IMR-90 (cell line): Measurements from ENCODE around the gene AP4S1. TPM values are rescaled to one million over a fixed set of nuclear protein-coding genes. Genes with fewer than 3 reads are reported as not detected.

Source experiments
- ATAC-seq: fragments of 200-7000 bp; cut with Tn5 transposase; 2 replicates; pipeline ENCODE4 v1.9.1; 2020; ENCODE audit warnings: low read depth, mild to moderate bottlenecking, moderate library complexity
- BruUV-seq: library from RNA; stranded (reverse); fragments of 400-500 nt; replicated peaks from 2 replicates; lab custom pipeline; 2021; lab: Mats Ljungman, UMichigan
- CTCF ChIA-PET: fragments of 300-600 bp; formaldehyde crosslinking; extraction: SDS; loops from one replicate; lab custom pipeline; 2021; ENCODE audit warnings: antibody characterized with exemption; lab: Yijun Ruan, JAX
- POLR2A ChIA-PET: fragments of 300-600 bp; sonication (Branson Sonifier 250); formaldehyde crosslinking; loops from one replicate; lab custom pipeline; 2022; ENCODE audit warnings: antibody characterized with exemption; ENCODE audit not compliant: unreplicated experiment; lab: Charles Lee
- DNase-seq: peaks from one replicate; pipeline ENCODE4 v3.0.0; 2013
- H2AFZ ChIP-seq: replicated peaks from 2 replicates; pipeline ENCODE3; 2013; ENCODE audit warnings: low read length, mild to moderate bottlenecking; ENCODE audit not compliant: poor library complexity
- H2AK5ac ChIP-seq: 2 replicates; pipeline ENCODE4 v1.6.1; 2013; ENCODE audit warnings: low read depth, low read length, inconsistent platforms
- H2AK9ac ChIP-seq: replicated peaks from 2 replicates; pipeline ENCODE3; 2013; ENCODE audit warnings: mild to moderate bottlenecking, low read depth, low read length, moderate library complexity; ENCODE audit not compliant: poor library complexity
- H2BK120ac ChIP-seq: 2 replicates; pipeline ENCODE4 v1.6.1; 2013; ENCODE audit warnings: low read depth, low read length, inconsistent platforms
- H2BK15ac ChIP-seq: 3 replicates; pipeline ENCODE4 v1.6.1; 2013; ENCODE audit warnings: low read depth, low read length, inconsistent platforms
- H2BK20ac ChIP-seq: 2 replicates; pipeline ENCODE4 v1.6.1; 2013; ENCODE audit warnings: low read depth, mild to moderate bottlenecking, inconsistent platforms, low read length, moderate library complexity
- H2BK5ac ChIP-seq: 2 replicates; pipeline ENCODE4 v1.6.1; 2013; ENCODE audit warnings: mild to moderate bottlenecking, low read depth, low read length, inconsistent platforms; ENCODE audit not compliant: poor library complexity, severe bottlenecking
- H3K14ac ChIP-seq: replicated peaks from 2 replicates; pipeline ENCODE4 v1.6.1; 2013; ENCODE audit warnings: low read depth, low read length, inconsistent platforms
- H3K18ac ChIP-seq: 2 replicates; pipeline ENCODE4 v1.6.1; 2013; ENCODE audit warnings: low read depth, low read length, control low read depth
- H3K23ac ChIP-seq: 2 replicates; pipeline ENCODE4 v1.6.1; 2013; ENCODE audit warnings: low read depth, low read length, inconsistent platforms
- H3K27ac ChIP-seq: 2 replicates; pipeline ENCODE4 v1.5.1; 2013; ENCODE audit warnings: mild to moderate bottlenecking, control low read depth, low read length; ENCODE audit not compliant: insufficient read depth
- H3K27me3 ChIP-seq: 2 replicates; pipeline ENCODE4 v1.6.1; 2013; ENCODE audit warnings: low read length; ENCODE audit not compliant: control insufficient read depth, insufficient read depth
- H3K36me3 ChIP-seq: 2 replicates; pipeline ENCODE4 v1.6.1; 2013; ENCODE audit warnings: low read length, mixed read lengths; ENCODE audit not compliant: control insufficient read depth, insufficient read depth
- H3K4ac ChIP-seq: 2 replicates; pipeline ENCODE4 v1.6.1; 2013; ENCODE audit warnings: low read depth, low read length, inconsistent platforms
- H3K4me1 ChIP-seq: 2 replicates; pipeline ENCODE4 v1.6.1; 2013; ENCODE audit warnings: low read length, mixed read lengths; ENCODE audit not compliant: control insufficient read depth, insufficient read depth
- H3K4me2 ChIP-seq: 2 replicates; pipeline ENCODE4 v1.6.1; 2013; ENCODE audit warnings: low read depth, mild to moderate bottlenecking, control low read depth, low read length, moderate library complexity
- H3K4me3 ChIP-seq: 2 replicates; pipeline ENCODE4 v1.5.1; 2013; ENCODE audit warnings: low read depth, mild to moderate bottlenecking, control low read depth, low read length, moderate library complexity; ENCODE audit not compliant: insufficient read depth
- H3K56ac ChIP-seq: 2 replicates; pipeline ENCODE4 v1.6.1; 2013; ENCODE audit warnings: low read length, inconsistent platforms; ENCODE audit not compliant: insufficient read depth; ENCODE audit errors: extremely low read depth
- H3K79me1 ChIP-seq, 2 experiments: 2 replicates each; pipeline ENCODE4 v1.6.1; 2013; ENCODE audit warnings: low read length in 2 of 2, inconsistent platforms in 1 of 2, low read depth in 1 of 2
- H3K9ac ChIP-seq: 2 replicates; pipeline ENCODE4 v1.6.1; 2013; ENCODE audit warnings: low read depth, low read length, control low read depth
- H3K9me1 ChIP-seq: 2 replicates; pipeline ENCODE4 v1.6.1; 2013; ENCODE audit warnings: low read length, inconsistent platforms; ENCODE audit not compliant: insufficient read depth
- H3K9me3 ChIP-seq: 2 replicates; pipeline ENCODE4 v1.6.1; 2013; ENCODE audit warnings: low read length; ENCODE audit not compliant: control insufficient read depth, insufficient read depth
- H4K20me1 ChIP-seq: 2 replicates; pipeline ENCODE4 v1.6.1; 2013; ENCODE audit warnings: low read length, inconsistent platforms; ENCODE audit not compliant: insufficient read depth
- H4K5ac ChIP-seq: 2 replicates; pipeline ENCODE4 v1.6.1; 2013; ENCODE audit warnings: mild to moderate bottlenecking, low read depth, low read length, control low read depth
- H4K8ac ChIP-seq, 2 experiments: 2 replicates each; pipeline ENCODE4 v1.6.1; 2013; ENCODE audit warnings: low read depth in 2 of 2, low read length in 2 of 2, control low read depth in 1 of 2, inconsistent platforms in 1 of 2
- H4K91ac ChIP-seq: 2 replicates; pipeline ENCODE4 v1.6.1; 2013; ENCODE audit warnings: low read depth, low read length, inconsistent platforms; ENCODE audit not compliant: insufficient read depth
- BHLHE40 ChIP-seq: fragments of 150-350 bp; IDR thresholded peaks from 2 replicates; pipeline ENCODE4 v1.6.1; 2016; ENCODE audit warnings: mild to moderate bottlenecking, low read depth, low read length
- CHD1 ChIP-seq: IDR thresholded peaks from 2 replicates; pipeline ENCODE4 v1.6.1; 2012; ENCODE audit warnings: low read depth, low read length, improper control_type of control experiment
- MAZ ChIP-seq: IDR thresholded peaks from 2 replicates; pipeline ENCODE4 v1.6.1; 2012; ENCODE audit warnings: low read depth, mild to moderate bottlenecking, low read length, improper control_type of control experiment, moderate library complexity, borderline replicate concordance
- MXI1 ChIP-seq: IDR thresholded peaks from 2 replicates; pipeline ENCODE4 v1.6.1; 2012; ENCODE audit warnings: low read depth, mild to moderate bottlenecking, low read length, moderate library complexity, borderline replicate concordance
- RCOR1 ChIP-seq: IDR thresholded peaks from 2 replicates; pipeline ENCODE4 v1.6.1; 2012; ENCODE audit warnings: mild to moderate bottlenecking, low read length, improper control_type of control experiment; ENCODE audit not compliant: insufficient replicate concordance
- WGBS, 2 experiments: methylation state at CpG; one replicate each; pipeline versions ENCODE4 v1.1.5 to v1.1.7; 2013; ENCODE audit warnings: missing lambda C conversion rate in 2 of 2; ENCODE audit not compliant: insufficient read length in 1 of 2; ENCODE audit errors: extremely low coverage in 2 of 2; 5-methylcytosine and 5-hydroxymethylcytosine counted together
- dilution Hi-C: fragments of 300-500 bp; cut with HindIII; formaldehyde crosslinking; loops from one replicate; pipeline ENCODE4 v1.14.3; 2018; ENCODE audit warnings: low sequenced_read_pairs; ENCODE audit not compliant: unreplicated experiment
- in situ Hi-C: fragments of 300-500 bp; cut with MboI; formaldehyde crosslinking; loops from 3 replicates; pipeline ENCODE4 v1.14.3; 2019; ENCODE audit warnings: low sequenced_read_pairs, inconsistent platforms, mixed read lengths
- intact Hi-C: fragments of 100-400 bp; cut with micrococcal nuclease; formaldehyde crosslinking; loops from 2 replicates; pipeline ENCODE4 v1.10.0; 2022
- polyA plus RNA-seq, 3 experiments: library from polyadenylated mRNA; depleted of rRNA; stranded (reverse); fragments of >200 nt; gene quantifications; 2 replicates each; pipeline ENCODE4 v1.2.3, GENCODE V29; 2012; ENCODE audit warnings: low replicate concordance in 1 of 3
- total RNA-seq: library from RNA; depleted of rRNA; stranded (reverse); fragments of >200 nt; gene quantifications from 2 replicates; pipeline ENCODE4 v1.2.3, GENCODE V29; 2012
- TF ChIP-seq, protein P1 (sequence below): fragments of 150-350 bp; IDR thresholded peaks from 2 replicates; pipeline ENCODE4 v1.6.1; 2016; ENCODE audit warnings: low read depth, mild to moderate bottlenecking, low read length, moderate library complexity, borderline replicate concordance

AP4S1 gene
- total and polyA plus RNA-seq, 2 of the 4 experiments (the other 2 are of a cell fraction), result 2.7 to 4.5 TPM

DNA sequence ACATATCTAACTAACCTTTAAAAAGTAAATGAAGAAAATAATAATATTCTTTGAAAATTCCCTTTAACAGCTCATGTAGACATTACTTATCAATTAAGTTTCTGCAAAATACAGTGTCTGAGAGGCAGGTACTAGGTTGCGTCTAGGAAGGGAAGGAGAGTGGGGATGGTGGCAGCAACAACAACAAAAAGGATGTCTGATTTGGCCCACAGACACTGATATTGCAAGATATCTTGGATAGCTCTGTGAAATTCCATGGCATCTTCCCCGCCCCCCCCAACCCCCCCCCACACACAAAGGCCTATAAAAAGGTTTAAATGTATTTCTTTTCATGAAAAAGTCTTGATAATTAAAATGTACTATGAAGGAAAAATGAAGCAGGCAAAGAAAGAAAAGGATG, 41.6 kb upstream of the AP4S1 start:
- Histone ChIP-seq H3K4me2 (no peak overlapping the region), H2BK20ac (no peak overlapping the region), H3K56ac (no peak overlapping the region), H2AFZ (no peak overlapping the region), H3K27ac (no peak overlapping the region), H3K36me3 (no peaks in the 10 kb centered on the region), H3K79me1 (peaks cover 5 to 57% of the 10 kb centered on the region in 2 experiments; a peak in 3 of 4 replicates), H2BK15ac (no peak overlapping the region), H3K9me1 (peaks cover 2% of the 10 kb centered on the region), H3K4ac (no peak overlapping the region), H3K14ac (no peak overlapping the region), H4K20me1 (peaks cover 62% of the 10 kb centered on the region), H3K4me1 (peaks cover 2% of the 10 kb centered on the region), H4K8ac (no peak overlapping the region), H3K23ac (no peak overlapping the region), H4K5ac (no peak overlapping the region), H3K9me3 (no peaks in the 10 kb centered on the region), H2AK9ac (no peak overlapping the region), H3K9ac (no peak overlapping the region), H4K91ac (no peak overlapping the region), H3K4me3 (no peak overlapping the region), H2BK120ac (no peak overlapping the region), H2BK5ac (no peak overlapping the region), H3K27me3 (no peaks in the 10 kb centered on the region), H2AK5ac (no peak overlapping the region), H3K18ac (no peak overlapping the region)
- ChIA-PET CTCF (no interaction called here), POLR2A (no interaction called here)
- TF ChIP-seq BHLHE40 (no peak), MXI1 (no peak), MAZ (no peak), CHD1 (no peak), RCOR1 (no peak)
- TF ChIP-seq, protein P1, sequence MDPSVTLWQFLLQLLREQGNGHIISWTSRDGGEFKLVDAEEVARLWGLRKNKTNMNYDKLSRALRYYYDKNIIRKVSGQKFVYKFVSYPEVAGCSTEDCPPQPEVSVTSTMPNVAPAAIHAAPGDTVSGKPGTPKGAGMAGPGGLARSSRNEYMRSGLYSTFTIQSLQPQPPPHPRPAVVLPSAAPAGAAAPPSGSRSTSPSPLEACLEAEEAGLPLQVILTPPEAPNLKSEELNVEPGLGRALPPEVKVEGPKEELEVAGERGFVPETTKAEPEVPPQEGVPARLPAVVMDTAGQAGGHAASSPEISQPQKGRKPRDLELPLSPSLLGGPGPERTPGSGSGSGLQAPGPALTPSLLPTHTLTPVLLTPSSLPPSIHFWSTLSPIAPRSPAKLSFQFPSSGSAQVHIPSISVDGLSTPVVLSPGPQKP, result no peak
- no TSS peak for BruUV-seq
- no peak for DNase-seq
- WGBS, 2 experiments, result no CpG with 5 or more reads among the region's 2 CpGs
- ATAC-seq, result no peak
- intact Hi-C loops (loop anchor here (10.0 kb wide), 1 partner anchor 221 kb away; the partner anchor contains the start of gene HECTD1), dilution Hi-C loops (no loop called here), in situ Hi-C loops (loop anchor here (25.0 kb wide), 1 partner anchor 378 kb away; no protein-coding TSS in a partner anchor)
